Measurements from ENCODE around the gene HEXB.

DNA sequence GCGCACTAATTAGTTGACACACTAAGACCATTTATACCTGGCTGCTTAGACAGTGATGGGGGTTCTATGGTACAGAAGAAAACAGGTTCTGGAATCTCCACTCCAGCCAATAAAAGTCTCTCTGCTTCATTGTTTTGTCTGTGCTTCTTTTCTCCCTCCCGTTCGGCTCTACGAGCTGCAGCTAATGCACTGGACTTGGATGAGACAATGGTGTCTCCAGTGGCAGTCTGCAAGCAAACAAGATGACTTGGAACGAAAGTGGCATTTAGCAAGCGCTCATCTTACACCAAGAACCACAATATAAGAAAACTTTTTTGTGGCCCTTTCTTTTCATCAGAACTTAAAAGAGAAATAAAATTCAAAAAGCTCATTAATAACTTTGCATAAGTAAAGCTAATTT lies 51.7 kb downstream of the HEXB start:
- TF ChIP-seq CTCF (IDR thresholded peaks at IDR 0.05; ENCODE audit: low read length) (no peak), EZH2 (optimal IDR thresholded peaks at IDR 0.05; ENCODE audit: low read depth, low read length) (no peak)
